NB4 (cell line): ENCODE measurements around the gene DGKI.

Experiments used
- DNase-seq: peaks from one replicate; pipeline ENCODE4 v3.0.0; 2010; ENCODE audit warnings: low read depth
- H3K4me3 ChIP-seq: one replicate; pipeline ENCODE4 v1.5.1; 2011; ENCODE audit warnings: mild to moderate bottlenecking, low read depth, low read length, moderate library complexity
- CTCF ChIP-seq: IDR thresholded peaks from one replicate; pipeline ENCODE4 v1.5.1; 2012; ENCODE audit warnings: low read depth, low read length
- MAX ChIP-seq: IDR thresholded peaks from 2 replicates; pipeline ENCODE4 v1.6.1; 2011; ENCODE audit warnings: low read depth, low read length
- MYC ChIP-seq: IDR thresholded peaks from 2 replicates; pipeline ENCODE4 v1.6.1; 2011; ENCODE audit warnings: low read depth, low read length
- POLR2A ChIP-seq: IDR thresholded peaks from 2 replicates; pipeline ENCODE4 v1.6.1; 2011; ENCODE audit warnings: mild to moderate bottlenecking; ENCODE audit not compliant: insufficient read length; ENCODE audit errors: extremely low read depth

DGKI gene

GRCh38 chr7:137642472-137642871 lies 204.3 kb downstream of the DGKI start:
- TF ChIP-seq MYC (no peak), MAX (no peak), CTCF (no peak), POLR2A (no peak)
- no peak overlapping the region for H3K4me3 ChIP-seq
- peak; percentile 80 for DNase-seq

DNA sequence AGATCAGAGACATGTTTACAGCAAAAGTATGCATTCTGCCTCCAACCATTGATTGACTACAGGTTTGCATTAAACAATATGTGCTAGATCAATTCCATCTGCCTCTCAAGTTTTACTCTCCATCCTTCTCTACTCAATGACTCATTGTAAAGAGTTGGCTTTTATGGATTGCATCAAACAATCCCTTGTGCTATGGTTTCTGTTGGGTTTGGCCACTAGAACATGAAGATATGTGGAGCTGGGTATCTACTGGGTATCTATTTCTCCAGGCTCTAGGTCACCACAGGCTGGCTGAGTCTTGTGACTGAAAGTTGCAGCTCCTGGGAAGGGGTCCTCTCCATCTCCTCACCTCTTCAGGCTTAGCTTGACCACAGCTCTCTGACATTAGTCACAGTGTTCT lies 204.7 kb downstream of the DGKI start:
- H3K4me3 ChIP-seq = no peak overlapping the region
- no peak for DNase-seq
- TF ChIP-seq MYC = no peak

DNA sequence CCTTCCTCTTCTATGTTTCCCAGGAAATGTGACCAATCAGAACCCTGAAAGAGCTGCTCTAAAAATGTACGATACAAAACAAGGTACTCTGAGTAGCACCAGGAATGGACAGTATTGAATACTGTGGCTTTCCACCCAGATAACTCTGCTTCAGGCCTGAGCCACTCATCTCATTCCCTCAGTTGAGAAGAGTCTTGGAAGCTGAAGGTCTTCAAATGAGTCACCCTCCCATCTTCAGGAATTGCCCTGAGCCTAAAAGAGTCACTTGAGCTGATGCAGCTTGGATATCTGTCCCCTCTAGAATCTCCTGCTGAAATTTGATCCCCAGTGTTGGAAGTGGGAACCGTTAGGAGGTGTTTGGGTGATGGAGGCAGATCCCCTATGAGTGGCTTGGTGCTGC lies 210.4 kb downstream of the DGKI start:
- no peak for TF ChIP-seq CTCF
- no peak for TF ChIP-seq POLR2A
- no peak for TF ChIP-seq MAX
- TF ChIP-seq MYC = no peak
- no peak for DNase-seq

GRCh38 chr7:137635874-137636273 lies 210.9 kb downstream of the DGKI start:
- DNase-seq = no peak
- H3K4me3 ChIP-seq = no peak overlapping the region
- TF ChIP-seq MYC (no peak), CTCF (no peak), POLR2A (no peak), MAX (no peak)

More for the DNA sequence above, 210.4 kb downstream of the DGKI start:
- H3K4me3 ChIP-seq = no peak overlapping the region

GRCh38 chr7:137635132-137635531 lies 211.6 kb downstream of the DGKI start:
- DNase-seq = no peak
- TF ChIP-seq CTCF (no peak), MAX (no peak), MYC (no peak), POLR2A (no peak)
- H3K4me3 ChIP-seq = no peak overlapping the region

DNA sequence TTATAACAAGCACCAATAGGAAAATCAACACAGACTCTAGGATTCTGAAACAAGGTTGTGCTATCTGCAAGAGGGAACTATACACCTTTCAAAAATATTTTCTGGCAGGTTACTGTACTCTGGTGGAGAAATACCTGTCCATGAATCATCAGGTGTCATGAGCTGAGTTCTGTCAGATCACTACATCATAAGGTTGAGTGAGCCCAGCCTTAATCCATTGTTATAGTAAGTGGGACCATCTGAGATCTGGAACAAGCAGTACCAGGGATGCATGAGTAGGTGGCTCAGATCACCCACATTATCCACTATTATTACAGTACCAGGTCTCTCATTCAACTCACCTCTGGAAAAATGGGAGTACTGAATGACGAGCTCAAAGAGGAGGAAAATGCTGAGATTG lies 212.4 kb downstream of the DGKI start:
- TF ChIP-seq POLR2A (no peak), CTCF (no peak)
- no peak overlapping the region for H3K4me3 ChIP-seq
- DNase-seq = no peak

DNA sequence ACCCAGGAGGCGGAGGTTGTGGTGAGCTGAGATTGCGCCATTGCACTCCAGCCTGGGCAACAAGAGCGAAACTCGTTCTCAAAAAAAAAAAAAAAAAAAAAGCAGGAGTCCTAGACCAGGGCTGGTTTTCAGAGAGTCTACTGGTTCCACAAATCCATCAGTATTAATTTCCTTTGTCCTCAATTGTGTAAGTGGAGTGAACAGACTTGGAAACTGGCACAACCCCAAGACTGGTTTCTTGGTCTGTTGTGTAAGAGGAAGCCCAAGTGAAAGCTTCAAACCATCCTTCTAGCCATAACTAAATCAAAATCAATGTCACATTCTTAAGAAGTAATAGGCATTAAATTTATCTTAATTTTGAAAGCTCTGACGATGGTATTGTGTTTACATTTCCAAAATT lies 213.6 kb downstream of the DGKI start:
- TF ChIP-seq MAX (no peak), CTCF (no peak), MYC (no peak), POLR2A (no peak)
- no peak for DNase-seq

More for the DNA sequence above, 213.6 kb downstream of the DGKI start:
- no peak overlapping the region for H3K4me3 ChIP-seq
